Suprapubic skin (tissue), 4 donors: ENCODE data around the gene BNIP5.

Source experiments
- POLR2A ChIP-seq, 2 donors: fragments of 450-650 bp; IDR thresholded peaks; one replicate each; pipeline ENCODE4 v1.6.1; 2017; ENCODE audit warnings: antibody characterized with exemption in 2 of 2, mild to moderate bottlenecking in 2 of 2, moderate library complexity in 2 of 2
- POLR2AphosphoS5 ChIP-seq, 3 donors: sonication (generic); formaldehyde crosslinking; IDR thresholded peaks; one replicate each; pipeline ENCODE4 v1.6.1; 2017; ENCODE audit warnings: antibody characterized with exemption in 3 of 3
- TF ChIP-seq, protein P1 (sequence below), 2 donors: fragments of 200-600 bp in 1 of 2; fragments of 450-650 bp in 1 of 2; sonication (generic) in 1 of 2; IDR thresholded peaks; one replicate each; pipeline ENCODE4 v1.5.1; 2016 to 2019; ENCODE audit warnings: antibody characterized with exemption in 2 of 2, mild to moderate bottlenecking in 1 of 2, moderate library complexity in 1 of 2

DNA sequence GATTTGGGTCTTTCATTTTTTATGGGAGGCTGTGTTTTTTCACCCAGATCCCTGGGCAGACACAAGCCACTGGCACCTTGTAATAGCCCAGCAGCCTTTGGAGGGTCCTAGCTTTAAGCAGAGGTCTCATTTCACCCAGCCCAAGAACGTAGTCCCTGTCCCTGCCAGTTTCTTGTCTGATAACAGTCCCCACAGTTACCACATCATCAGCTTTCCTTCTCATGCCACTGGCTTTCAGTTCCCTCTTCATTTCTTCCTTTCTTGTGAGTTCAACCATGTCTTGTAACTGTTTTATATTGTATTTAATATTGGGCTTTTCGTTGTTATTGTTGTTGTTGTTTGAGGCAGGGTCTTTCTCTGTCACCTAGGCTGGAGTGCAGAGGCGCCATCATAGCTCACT, 56.2 kb downstream of the BNIP5 start:
- TF ChIP-seq POLR2AphosphoS5 (IDR thresholded peaks at IDR 0.05) = no peak
- TF ChIP-seq, protein P1, sequence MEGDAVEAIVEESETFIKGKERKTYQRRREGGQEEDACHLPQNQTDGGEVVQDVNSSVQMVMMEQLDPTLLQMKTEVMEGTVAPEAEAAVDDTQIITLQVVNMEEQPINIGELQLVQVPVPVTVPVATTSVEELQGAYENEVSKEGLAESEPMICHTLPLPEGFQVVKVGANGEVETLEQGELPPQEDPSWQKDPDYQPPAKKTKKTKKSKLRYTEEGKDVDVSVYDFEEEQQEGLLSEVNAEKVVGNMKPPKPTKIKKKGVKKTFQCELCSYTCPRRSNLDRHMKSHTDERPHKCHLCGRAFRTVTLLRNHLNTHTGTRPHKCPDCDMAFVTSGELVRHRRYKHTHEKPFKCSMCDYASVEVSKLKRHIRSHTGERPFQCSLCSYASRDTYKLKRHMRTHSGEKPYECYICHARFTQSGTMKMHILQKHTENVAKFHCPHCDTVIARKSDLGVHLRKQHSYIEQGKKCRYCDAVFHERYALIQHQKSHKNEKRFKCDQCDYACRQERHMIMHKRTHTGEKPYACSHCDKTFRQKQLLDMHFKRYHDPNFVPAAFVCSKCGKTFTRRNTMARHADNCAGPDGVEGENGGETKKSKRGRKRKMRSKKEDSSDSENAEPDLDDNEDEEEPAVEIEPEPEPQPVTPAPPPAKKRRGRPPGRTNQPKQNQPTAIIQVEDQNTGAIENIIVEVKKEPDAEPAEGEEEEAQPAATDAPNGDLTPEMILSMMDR (IDR thresholded peaks at IDR 0.05) = no peak
- no peak for TF ChIP-seq POLR2A (IDR thresholded peaks at IDR 0.05)
